Esophagus mucosa (tissue), 1 donor: Measurements from ENCODE around the gene MS4A4E. TPM values are rescaled to one million over a fixed set of nuclear protein-coding genes. Genes with fewer than 3 reads are reported as not detected.
"Not testable (repeated sequence)": the region's sequence is repeated elsewhere in the genome, so short reads cannot be mapped to it uniquely, and the experiment has no call there.

Experiments
- ATAC-seq: fragments of 200-7000 bp; cut with Tn5 transposase; one replicate; pipeline ENCODE4 v1.9.1; 2020
- total RNA-seq: library from RNA; stranded (reverse); gene quantifications from one replicate; pipeline ENCODE4 v1.2.4, GENCODE V29; 2023
- donor health status: DM: yes; HTN: yes; CAD: no.

MS4A4E gene
- total RNA-seq, 1 donor from 2014 or later: 0.64 TPM

DNA sequence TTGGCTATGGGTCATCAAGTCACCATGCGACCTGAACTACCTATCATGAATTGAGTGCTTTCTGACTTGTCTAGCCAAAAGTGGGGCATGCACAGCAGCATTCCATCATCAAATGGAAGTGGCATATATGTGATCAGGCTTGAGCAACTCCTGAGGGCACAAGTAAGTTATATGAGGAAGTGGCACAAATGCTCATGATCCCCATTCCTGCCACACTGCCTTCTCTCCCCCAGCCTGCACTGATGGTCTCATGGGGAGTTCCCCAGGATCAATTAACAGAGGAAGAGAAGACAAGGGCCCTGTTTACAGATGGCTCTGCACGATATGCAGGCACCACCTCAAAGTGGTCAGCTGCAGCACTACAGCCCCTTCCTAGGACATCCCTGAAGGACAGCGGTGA is 21.8 kb downstream of the MS4A4E start:
- no peak for ATAC-seq

DNA sequence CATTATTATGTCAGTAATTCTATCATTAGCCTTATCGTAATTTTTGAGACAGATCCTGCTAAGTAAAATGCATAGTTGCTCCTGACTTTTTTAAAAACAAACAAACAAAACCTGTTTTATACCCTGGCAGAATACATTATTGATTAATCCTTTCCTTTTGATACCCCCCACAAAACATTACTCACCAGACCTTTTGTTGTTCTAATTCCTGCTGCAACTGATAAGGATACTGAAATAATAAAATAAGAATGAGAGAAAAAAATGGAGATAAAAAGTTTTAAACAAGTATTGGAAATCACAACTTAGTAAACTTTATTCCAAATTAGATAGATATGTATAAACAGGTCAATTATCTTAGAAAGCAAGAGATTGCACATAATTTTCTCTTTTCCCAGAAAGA is 28.6 kb downstream of the MS4A4E start:
- no peak for ATAC-seq

DNA sequence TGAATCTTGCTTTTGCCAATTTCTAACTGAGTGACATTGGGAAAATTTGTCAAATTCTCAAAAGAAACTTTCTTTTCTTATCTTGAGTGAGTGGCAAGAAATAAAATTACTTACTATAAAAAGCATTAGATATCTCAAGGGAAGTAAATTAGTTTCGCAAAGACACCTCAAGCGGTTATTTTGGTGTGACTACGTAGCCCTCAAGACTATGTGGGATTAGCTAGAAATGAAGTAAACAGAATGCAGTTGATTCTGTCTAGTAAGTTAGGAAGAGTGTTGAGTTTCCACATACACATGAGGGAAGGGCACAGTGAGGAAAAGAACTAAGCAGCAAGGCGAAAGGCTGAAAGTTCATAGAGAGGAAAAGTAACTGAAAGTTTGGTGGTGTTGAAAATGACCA is 31.7 kb downstream of the MS4A4E start:
- no peak for ATAC-seq

DNA sequence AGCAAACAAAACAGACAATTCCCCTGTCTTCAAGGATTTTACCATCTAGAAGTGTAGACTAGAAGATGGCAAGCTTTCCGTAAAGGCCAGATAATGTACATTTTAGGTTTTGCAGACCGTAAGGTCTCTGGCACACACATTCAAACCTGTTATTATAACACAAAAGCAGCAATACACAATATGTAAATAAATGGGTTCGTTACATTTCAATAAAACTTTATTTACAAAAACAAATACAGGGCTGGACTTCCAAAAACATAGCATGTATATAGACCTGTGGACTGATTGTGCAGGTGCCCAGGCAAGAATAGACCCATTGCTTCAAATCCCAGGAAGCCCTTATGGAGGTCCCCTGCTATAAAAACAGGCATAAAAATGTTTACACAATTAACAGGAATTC is 33.0 kb downstream of the MS4A4E start:
- no peak for ATAC-seq

DNA sequence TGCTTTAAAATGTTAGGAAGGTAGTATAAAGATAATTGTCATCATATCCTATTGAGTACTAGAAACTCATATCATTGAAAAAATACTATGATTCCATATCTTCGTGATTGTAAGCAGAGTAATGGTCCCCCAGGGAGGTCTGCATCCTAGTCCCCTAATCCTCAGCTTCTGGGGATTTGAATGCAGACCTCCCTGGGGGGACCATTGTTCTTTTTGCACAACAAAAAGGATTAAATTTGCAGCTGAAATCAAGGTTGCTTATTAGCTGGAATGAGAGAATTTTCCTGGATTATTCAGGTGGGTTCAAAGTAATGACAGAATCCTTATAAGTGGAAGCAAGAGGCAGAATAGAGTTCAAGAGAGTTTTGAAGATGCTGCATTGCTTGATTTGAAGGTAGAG is 34.0 kb downstream of the MS4A4E start:
- ATAC-seq: no peak

DNA sequence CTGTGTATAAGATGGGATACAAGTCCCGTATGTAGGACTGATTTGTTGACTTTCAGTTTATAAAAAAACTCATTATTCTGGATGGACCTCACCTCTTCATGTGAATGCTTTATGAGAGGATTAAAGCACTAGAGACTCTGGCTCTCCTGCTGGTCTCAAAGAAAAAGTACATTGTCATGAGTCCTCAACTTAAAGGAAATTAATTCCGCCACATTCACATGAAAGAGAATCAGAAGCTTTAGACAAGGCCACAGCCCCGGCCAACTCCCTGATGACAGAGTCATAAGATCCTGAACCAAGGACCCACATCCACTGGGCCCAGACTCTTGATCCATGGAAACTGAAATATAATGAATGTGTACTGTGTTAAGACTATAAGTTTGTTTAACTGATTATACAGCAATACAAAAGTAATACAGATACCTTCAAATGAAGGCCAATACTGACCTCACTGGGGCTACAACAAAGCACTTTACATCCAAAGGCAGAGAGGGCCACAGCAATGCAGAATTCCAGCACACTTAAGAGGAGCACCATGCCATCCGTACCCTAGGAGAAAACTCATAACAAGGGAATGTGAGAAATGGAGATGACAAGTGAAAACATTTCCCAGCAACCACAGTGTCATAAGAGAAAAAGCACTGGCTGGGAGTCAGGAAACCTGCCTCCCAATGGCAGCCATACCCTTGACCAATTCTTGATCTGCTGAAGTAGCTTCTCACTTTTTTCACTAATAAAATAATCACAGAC is 34.6 kb downstream of the MS4A4E start:
- no peak for ATAC-seq

DNA sequence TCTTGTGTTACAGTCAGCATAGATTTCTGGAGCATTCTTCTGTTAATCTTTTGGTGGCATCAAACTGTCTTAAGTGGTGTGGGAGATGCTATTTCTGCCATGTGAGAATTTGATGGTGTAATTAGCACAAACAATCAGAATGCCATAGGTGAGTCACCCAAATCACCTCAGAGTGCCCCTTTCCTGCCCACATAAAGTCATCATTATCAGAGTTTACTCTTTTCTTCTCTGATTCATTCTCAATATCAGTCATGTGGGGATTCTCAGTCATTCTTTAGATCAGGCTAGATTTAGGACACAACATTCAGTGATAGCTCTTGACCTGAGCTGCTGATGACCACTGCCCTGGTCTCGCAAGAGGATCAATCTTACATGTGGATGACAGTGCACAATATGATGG is 36.3 kb downstream of the MS4A4E start:
- no peak for ATAC-seq

DNA sequence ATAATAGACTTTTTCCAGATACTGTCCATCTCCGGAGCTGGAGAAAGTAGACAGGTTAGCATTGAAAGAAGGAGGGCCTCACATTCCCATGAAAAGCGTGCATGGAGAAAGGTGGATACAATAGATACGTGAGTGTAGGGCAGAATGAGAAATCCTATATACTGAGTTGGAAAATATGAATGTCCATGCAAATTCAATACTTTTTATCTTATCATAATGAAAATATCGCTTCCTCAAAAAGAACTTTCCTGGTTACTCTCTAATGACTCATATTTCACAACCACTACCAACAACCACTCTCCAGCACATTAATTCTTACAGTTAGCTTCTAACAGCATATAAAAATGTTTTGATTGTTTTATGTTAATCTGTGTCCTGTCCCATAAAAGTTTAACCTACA is 38.0 kb downstream of the MS4A4E start:
- ATAC-seq: no peak

DNA sequence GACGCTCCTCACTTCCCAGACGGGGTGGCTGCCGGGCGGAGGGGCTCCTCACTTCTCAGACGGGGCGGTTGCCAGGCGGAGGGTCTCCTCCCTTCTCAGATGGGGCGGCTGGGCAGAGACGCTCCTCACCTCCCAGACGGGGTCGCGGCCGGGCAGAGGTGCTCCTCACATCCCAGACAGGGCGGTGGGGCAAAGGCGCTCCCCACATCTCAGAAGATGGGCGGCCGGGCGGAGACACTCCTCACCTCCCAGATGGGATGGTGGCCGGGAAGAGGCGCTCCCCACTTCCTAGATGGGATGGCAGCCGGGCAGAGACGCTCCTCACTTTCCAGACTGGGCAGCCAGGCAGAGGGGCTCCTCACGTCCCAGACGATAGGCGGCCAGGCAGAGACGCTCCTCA is 41.6 kb downstream of the MS4A4E start:
- not testable (repeated sequence) for ATAC-seq

DNA sequence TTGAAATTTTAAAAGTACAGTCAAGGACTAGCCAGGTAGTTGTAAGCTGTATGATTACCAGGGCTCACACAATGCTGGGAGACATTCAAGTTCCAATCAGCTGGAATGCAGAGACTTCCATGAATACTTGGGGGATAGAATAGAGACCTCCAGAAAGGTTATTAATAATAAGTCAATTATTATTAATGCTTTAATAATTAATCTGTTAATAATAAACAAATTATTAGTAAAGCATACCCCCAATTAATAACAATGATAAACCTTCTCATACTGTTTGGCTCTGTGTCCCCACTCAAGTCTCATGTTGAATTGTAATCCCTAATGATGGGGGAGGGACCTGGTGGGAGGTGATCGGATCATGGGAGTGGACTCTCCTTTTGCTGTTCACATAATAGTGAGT is 45.5 kb downstream of the MS4A4E start:
- ATAC-seq: no peak

DNA sequence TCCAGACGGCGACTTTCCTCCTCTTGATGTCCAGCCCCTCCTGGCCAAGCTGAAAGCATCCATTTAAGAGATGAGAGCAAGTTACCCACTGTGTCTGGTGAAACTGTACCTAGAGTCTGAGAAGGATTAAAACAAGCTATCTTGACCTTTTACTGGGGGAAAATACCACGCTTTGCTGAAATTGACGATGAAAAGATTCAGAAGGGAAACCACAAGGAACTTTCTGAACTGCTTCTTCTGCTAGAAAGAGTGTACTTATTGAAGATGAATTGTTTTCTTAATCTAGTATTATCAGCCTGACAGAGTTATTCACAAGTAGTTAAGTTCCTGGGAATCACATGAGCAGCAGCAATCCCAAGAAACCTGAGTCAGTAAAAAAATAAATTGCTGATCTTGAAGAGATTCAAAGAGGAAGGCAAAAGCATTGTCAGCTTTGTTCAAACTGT is 47.0 kb downstream of the MS4A4E start:
- ATAC-seq: no peak

DNA sequence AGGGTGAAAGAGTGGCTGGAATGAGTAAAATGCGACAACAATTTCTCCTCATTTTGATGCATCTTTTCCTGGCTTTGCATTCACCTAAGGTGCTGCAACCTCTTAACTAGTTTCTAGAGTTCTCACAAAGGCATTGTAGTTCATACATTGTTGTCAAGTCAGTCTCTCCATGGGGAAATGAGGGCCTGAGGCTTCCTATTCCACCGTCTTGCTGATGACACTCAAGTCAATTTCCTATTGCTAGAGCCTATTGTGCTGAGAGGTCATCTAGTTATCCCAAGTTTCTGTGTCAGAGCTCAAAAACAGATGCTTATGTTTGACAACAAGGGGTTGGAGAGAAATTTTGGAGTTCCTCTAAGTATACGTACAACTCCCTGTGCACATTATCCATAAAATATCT is 48.4 kb downstream of the MS4A4E start:
- ATAC-seq: no peak

DNA sequence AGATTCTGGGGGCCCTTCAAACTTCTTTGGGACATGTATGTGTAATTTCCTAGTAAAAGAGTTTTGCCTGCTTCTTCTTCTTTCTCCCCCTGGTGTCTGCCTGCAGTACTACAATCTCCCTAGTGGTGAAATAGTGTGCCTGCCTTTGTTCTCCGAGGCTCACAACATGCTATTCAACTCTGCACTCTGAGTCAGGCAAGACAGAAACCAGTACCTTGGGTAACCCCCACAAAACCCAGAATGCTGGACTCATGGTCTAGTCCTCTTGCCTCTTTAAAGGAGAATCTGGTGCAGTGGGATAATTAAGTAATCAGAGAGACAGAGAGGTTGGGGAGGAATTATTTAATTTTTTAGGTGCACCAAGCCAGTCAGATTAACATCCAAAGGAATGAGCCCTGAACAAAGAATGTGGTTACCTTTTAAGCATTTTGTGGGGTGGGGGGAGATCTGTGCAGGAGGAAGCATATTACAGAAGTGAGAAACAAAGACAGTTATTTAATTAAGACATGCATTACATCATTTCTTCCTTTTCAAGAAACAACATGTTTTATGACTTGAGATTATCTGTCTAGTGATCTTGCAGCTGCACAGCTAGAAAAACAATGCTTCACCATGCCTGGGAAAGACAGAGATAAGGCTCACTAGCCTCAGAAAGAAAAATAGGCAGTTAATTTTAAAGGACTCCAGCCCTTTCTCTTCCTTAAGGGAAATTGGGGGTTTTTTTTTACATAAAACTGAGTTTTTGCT is 49.1 kb downstream of the MS4A4E start:
- ATAC-seq: peak; percentile 82

DNA sequence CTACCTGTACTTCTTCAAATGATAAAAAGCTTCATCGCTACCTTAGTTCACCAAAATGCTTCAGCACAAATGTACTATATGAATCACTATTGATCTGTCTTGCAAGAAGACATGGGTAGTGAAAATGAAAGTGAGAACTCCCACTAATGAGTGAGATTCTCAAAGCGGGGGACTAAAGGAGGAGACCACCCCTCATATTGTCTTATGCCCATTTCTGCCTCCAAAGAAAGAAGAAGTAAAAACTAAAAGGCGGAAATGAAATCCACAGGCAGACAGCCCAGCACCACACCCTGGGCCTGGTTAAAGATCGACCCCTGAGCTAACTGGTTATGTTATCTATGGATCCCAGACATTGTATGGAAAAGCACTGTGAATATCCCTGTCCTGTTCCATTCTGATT is 50.4 kb downstream of the MS4A4E start:
- not testable (repeated sequence) for ATAC-seq

DNA sequence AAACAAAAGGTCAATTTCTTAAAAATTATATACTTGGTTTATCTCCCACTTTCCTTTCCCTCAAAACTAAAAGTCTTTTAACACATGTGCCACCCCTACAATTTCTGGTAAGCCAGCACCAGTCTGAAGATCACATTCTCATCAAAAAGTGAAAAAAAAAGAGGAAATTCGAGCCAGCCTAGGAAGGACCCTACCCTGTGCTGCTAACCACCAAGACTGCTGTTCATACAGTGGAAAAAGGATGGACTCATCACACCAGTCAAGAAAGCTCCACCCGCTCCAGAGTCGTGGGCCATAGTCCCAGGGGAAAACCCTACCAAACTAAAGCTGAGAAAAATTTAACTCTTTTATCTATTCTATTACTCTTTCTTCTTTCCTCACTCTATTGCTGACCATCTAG is 54.5 kb downstream of the MS4A4E start:
- not testable (repeated sequence) for ATAC-seq

DNA sequence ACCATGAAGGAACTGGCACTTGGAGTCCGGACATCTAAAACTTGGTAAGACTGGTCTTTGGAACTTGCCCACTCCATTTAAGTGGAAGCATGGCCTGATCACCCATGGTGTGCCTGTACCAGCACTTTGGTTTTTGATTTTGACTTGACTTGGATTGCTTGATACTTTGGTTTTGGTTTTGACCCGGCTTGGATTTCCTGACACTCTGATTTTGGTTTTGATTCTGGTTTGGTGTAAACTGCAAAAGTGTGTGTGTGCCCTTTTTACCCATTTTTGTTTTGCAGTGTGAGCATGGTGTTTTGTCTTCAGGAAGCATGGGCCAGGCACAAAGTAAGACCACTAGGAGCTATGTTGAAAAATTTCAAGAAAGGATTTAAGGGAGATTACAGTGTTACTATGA is 56.8 kb downstream of the MS4A4E start:
- not testable (repeated sequence) for ATAC-seq

DNA sequence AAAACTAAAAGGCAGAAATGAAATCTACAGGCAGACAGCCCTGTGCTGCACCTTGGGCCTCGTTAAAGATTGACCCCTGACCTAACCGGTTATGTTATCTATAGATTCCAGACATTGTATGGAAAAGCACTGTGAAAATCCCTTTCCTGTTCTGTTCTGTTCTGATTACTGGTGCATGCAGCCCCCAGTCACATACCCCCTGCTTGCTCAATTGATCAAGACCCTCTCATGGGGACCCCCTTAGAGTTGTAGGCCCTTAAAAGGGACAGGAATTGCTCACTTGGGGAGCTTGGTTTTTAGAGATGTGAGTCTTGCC is 57.5 kb downstream of the MS4A4E start:
- ATAC-seq: not testable (repeated sequence)

DNA sequence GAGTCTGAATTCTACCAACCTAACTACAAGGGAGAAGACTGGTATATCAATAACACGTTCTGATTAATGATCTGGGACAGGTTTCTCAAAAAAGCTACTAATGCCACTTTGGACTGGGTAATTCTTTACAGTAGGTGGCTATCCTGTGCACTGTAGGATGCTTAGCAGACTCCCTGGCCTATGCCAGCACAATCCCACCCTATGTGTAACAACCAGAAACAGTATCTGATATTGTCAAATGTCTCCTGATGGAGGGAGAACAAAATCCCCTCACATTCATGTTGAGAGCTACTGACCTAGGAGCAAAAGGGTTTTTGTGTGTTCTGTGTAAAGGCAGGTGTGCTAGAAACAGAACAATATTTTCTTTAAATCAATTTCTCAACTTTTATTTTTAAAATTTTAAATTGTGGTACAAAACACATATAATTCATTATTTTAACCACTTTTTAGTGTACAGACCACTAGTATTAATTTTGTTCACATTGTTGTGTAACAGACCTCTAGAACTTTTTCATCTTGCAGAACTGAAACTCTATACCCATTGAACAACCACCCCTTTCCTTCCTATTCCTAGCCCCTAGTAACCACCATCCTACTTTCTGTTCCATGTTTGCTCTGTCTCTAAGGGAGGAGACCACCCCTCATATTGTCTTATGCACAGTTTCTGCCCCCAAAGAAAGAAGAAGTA is 58.0 kb downstream of the MS4A4E start:
- no peak for ATAC-seq

DNA sequence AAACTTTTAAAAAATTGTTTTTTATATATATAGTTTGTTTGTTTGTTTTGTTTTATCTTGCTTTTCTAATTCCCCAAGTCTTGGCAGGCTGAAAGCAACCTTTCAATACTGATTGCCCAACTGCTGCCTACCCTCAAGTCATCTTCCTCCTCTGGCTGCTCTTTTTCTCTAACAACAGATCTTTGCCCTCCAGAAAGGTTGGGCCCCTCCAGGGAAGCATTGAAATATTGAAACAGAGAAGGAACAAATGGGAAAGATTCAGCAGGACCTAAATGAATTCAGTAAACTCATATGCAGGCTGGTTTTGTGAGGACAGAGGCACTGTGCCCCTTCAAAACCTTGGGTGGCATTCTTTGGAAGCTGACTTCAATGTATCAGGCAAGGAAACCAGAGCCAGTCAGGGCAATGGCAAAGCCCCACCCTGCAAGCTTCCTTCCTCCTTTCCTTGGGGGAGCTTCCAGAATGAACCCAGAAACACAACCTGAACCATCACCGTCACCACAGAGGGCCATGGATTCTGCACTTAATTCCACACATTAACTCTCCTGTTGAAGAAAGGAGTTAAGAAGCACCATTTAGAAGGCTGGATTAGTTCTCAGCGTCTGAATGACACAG is 59.2 kb downstream of the MS4A4E start:
- no peak for ATAC-seq

DNA sequence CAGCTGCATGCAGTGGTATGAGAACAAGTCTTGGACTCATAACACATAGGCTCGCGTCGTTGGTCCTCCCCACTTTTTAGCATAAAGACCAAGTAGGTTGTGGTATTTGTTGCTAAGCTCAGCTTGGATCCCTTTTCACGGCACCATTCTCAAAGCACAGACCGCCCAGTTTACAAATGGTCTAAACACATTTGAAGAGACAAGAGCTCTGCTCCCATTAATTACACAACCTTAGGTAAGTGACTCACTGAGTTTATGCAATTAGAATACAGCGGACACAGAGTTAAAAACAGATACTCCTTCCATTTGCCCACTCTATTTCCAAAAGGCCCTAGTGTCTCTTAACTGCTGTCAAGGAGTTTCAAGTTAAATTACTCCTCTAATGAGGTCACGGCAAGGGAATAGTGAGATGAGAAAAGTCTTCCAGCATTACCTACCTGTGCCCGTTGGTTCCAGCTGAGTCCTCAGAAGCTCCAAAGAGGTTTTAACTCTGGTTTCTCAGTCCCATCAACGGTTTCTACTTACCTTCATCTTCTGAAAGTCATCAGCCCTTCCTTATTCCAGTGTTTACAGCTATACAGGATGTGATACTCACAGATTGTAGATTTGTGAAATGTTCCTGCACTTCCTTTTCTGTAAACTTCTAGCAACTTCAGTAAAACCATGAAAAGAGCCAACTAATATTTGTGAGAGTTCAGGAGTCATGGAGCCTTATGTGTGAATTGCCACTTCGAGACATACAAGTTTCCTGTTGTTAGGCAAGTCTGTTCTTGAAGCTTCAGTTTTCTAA is 60.2 kb downstream of the MS4A4E start, which contains the start of gene MS4A6A:
TSS of gene MS4A6A (minus strand) at position 543 of the 790 bp plus-strand sequence. CDS start 1,356 bp downstream, outside the sequence.
- no peak for ATAC-seq

DNA sequence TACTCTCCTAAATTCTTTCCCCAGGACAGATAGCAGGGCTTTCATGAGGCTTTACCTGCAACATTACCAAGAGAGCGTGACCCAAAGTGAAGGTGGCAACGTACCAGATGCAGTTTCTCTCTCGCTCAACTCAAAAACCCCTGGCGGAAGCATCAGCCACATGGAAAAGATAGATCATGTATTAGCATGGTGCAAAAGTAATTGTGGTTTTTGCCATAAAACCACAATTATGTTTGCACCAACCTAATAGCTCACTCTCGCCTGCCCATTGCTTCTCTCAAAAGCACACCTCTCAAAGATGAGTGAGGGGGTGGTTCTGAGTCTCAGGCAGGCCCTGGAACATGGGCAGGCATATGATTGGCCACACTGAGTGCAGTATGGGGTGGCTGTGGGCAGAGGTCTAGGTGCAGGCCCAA is 67.1 kb downstream of the MS4A4E start:
- no peak for ATAC-seq

DNA sequence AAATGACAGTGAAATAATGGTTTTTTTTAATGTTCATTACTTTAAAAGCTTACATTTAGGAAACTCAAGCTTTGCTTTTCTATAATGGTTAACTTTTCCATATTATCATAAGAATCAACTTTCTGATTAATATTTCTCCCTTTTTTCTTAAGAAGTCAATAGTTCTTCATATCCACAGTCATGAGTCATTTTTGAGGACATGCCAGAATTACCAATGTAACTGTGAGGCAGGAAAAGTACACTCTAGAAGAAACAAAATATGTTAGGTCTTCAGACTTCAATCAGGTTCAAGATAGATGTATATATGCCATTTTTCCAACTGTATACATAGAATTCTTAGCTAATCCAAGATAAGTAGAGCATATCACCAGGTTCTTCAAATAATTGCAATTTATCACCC is 70.9 kb downstream of the MS4A4E start:
- ATAC-seq: no peak
